ENCODE results near the gene LUZP2.

Gene LUZP2

GRCh38 chr11:24636291-24636629 is 139.4 kb downstream of the LUZP2 start:
- DNase-seq, result no peak

DNA sequence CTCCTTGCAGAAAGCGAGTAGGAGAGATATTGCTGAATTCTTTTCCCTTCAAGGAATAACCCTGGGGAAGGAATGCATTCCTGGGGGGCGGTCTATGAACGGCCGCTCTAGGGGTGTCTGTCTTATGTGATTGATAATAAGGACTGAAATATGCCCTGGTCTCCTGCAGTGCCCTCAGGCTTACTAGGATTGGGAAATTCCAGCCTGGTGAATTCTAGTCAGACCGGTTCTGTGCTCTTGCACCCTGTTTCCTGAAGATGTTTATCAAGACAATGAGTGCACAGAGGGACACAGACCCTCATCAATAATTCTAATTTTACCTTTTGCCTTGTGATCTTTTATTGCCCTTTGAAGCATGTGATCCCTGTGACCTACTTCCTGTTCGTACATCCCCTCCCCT is 140.7 kb downstream of the LUZP2 start:
- no peak for DNase-seq

GRCh38 chr11:24642648-24643047 is 145.8 kb downstream of the LUZP2 start:
- no peak for DNase-seq

GRCh38 chr11:24645563-24645962 is 148.7 kb downstream of the LUZP2 start:
- no peak for DNase-seq

GRCh38 chr11:24651873-24652272 is 155.0 kb downstream of the LUZP2 start:
- DNase-seq, result no peak

DNA sequence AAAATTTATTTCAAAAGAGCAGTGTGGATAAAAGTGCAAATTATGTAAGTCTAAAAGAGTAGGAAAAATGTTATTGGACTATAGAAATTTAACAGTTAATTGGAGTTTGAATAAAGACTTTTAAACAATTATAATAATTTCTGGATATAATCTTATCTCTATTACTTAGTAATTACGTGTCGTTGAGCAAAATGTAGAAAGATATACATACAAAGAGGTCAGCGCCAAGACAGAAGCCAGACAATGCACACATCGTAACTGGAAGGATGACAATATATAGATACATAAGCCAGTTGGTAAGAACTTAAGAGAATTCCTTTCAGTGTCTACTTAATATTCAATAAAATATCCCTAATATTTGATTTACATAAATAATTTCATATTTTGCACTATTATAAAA is 157.0 kb downstream of the LUZP2 start:
- DNase-seq, result no peak

DNA sequence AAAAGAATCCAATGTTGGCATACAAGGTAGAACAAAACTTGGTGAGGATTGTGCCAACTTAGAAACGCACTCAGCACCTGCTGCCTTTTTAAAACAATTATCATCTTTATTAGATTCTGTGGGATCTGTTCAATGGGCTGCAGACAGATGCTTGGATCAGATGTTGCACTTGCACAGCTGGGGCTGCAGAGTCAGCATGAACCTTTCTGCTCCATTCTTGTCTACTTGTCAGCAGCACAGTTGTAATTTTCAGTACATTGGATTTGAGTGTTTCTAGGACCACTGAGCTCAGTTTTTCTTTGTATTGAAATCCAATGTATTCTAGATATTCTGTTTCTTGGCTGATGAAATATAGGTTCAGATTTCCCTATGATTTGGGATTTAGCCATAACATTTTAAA is 164.5 kb downstream of the LUZP2 start:
- no peak for DNase-seq

- DNase-seq, result no peak
Observed at GRCh38 chr11:24664399-24664798, 167.5 kb downstream of the LUZP2 start.

- DNase-seq, result no peak
Observed at GRCh38 chr11:24667353-24667968, 170.6 kb downstream of the LUZP2 start.

- no peak for DNase-seq
Observed at GRCh38 chr11:24678703-24679348, 182.0 kb downstream of the LUZP2 start.

DNA sequence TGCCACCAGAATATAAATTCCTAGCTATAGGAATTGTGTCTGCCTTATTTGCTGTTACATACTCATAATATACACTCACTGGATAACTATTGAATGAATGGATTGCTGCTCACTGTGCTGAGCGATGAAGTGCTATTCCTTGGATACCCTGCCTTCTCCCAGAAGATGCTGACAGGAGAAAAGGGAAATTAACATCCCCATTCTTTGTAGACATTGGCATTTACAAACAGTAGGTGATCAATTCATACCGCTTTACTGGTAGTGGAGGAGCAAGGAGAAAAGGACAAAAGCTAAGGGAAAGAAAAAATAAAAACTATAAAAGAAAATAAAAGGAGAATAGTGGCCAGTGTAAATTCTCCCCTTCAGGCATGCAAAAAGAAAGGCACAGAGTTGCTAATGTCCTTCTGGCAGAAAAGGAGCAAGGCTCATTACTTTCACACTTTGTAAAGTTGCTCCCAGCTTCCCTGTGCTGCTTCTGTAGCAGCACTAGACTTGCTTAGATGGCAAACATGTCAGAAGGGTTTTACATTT is 183.0 kb downstream of the LUZP2 start:
- DNase-seq, result no peak

DNA sequence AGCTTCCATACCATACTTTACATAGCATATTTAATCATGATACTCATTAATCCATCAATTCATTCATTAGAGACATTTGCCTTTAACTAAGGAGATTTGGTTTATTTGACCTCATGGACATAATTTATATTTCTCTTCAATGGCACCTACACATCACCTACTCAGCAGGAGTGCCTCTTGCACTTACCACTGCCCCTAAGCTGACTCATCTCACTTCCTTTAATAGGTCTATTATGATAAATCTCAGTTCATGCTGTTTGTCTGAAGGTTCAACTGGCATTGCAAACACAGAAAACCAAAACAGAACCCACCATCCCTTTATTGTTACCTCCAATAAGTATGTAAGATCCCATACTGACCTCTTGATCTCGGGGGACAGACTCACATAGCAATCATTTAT is 186.7 kb downstream of the LUZP2 start:
- no peak for DNase-seq

- no peak for DNase-seq
Observed at GRCh38 chr11:24685821-24686220, 189.0 kb downstream of the LUZP2 start.

DNA sequence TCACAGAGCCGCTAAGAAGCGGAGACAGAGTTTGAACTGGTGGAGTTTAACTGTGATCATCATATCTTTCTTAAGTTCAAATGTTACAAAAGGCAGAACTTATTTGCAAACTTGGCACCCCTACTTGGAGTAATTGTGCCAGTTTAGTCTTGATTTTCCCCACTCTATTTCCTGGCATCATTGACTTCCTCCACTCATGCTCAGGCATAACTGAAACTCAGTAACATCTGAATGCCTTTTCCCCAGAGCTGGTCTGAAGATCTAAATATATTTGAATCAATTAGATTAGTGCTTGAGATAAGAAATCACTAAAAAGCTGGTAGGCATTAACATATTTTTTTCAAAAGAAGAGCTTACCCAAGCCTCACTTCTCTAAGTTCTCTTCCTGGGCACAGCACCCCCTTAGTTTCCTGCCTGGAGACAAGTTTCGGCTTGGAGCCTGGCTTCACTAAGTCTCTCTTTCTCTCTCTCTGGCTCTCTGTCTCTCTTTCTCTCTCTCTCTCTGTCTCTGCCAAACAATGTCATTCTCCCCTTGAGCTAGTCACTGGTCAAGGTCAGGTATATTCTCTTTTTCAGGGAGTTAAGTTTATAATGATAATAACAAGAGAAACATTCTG is 190.8 kb downstream of the LUZP2 start:
- DNase-seq, result no peak

DNA sequence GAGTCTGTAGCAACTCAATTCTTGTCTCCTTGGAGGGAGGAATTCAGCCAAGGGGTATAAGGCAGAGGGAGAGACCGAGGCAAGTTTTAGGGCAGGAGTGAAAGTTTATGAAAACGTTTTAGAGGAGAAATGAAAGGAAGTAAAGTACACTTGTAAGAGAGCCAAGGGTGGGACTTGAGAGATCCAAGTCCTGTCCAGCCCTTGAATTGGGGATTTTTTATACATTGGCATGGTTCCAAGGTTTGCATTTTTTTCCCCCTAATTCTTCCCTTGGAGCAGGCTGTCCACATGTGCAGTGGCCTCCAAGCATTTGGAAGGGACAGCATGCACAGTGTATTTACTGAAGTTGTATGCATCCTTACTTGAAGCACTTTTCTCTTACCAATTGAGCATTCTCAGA is 192.1 kb downstream of the LUZP2 start:
- DNase-seq, result no peak

GRCh38 chr11:24697522-24698111 is 200.8 kb downstream of the LUZP2 start:
- no peak for DNase-seq

- no peak for DNase-seq
Observed at GRCh38 chr11:24704716-24705115, 207.9 kb downstream of the LUZP2 start.

GRCh38 chr11:24705474-24705873 is 208.6 kb downstream of the LUZP2 start:
- no peak for DNase-seq

GRCh38 chr11:24708616-24709015 is 211.8 kb downstream of the LUZP2 start:
- no peak for DNase-seq

DNA sequence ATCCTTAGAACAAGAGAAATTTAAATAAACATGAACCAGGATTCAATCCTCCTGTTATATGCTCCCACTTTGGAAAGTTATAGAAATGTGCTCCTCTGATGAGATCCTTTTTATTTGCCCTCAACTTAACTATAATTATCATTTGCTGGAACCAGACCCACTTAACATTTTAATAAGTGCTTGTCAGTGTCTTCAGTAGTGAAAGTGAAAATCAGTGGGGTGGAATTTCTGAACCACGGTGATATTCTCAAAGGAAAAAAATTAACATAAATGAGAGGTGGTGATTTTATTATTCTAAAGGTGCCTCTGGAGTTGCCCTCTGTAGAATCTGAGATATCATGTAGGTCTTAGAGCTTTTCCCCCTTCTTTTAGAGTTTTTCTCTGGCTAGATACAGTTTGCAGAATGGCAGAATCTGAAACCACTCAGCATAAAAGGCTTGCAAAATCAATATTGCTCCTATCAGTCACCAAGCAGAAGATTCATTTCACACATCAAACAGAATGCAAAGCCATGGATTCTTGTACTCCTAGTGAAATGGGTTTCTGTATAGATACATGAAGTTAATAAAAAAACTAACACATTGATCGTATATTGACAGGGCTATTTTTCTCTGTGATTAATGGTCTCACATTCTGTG is 213.2 kb downstream of the LUZP2 start:
- no peak for DNase-seq

DNA sequence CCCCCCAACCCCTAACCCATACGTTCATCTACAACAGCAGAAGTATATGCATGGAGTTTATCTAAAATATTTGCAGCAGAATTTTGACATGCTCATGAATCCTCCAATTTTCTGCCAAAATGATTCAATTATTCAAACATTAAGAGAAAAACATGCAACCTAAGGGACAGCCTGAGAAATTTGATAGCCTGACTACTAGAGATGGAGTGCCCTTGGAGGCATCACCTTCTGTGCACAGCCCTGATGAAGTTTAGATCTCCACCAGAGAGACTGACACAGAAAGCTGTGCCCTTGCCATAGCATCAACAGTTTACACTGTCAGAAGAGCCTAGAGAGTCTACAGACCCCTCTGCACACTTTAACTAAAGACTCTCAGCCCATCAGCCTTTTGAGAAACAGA is 217.7 kb downstream of the LUZP2 start:
- DNase-seq, result no peak

DNA sequence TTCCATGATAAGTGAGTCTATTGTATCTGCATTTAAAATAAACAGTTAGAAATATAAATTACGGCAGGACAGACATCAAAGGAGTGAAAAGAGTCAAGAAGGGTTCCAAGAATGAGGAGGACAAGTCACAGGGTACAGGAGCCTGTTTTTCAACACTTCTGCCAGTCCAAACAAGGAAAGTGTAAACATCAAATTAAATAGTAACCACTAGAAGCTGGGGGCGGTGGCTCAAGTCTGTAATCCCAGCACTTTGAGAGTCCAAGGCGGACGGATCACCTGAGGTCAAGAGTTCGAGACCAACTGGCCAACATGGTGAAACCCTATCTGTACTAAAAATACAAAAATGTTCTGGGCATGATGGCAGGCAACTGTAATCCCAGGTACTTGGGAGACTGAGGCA is 219.6 kb downstream of the LUZP2 start:
- DNase-seq, result no peak

GRCh38 chr11:24723231-24723630 is 226.4 kb downstream of the LUZP2 start:
- no peak for DNase-seq

Measured in inflammatory macrophage (primary cell).